ENCODE results near the gene ACOT11.

The ACOT11 gene

DNA sequence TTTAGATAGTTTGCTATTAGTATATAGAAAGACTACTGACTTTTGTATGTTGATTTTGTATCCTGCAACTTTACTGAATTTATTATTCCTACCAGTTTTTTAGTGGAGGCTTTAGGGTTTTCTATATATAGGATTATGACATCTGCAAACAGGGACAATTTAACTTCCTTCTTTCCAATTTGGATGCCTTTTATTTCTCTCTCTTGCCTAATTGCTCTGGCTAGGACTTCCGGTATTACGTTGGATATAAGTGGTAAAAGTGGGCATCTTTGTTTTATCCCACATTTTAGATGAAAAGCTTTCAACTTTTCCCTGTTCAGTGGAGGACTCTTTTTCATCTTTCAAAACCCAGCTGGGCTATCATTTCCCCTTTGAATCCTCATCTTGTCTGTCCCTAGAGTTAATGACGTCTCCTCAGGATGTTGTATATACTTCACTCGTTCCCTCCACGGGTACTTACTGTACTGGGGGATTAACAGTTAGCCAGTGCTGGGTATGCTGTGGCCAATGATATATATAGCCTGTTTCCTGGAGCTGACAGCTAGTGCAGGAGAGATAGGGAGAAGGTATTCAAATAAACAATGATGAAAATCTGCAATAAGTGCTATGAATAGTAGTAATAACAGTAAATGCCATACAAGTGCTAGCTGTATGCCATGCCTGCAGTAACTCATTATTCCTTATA is 9.8 kb downstream of the ACOT11 start:
- TF ChIP-seq, protein P1, sequence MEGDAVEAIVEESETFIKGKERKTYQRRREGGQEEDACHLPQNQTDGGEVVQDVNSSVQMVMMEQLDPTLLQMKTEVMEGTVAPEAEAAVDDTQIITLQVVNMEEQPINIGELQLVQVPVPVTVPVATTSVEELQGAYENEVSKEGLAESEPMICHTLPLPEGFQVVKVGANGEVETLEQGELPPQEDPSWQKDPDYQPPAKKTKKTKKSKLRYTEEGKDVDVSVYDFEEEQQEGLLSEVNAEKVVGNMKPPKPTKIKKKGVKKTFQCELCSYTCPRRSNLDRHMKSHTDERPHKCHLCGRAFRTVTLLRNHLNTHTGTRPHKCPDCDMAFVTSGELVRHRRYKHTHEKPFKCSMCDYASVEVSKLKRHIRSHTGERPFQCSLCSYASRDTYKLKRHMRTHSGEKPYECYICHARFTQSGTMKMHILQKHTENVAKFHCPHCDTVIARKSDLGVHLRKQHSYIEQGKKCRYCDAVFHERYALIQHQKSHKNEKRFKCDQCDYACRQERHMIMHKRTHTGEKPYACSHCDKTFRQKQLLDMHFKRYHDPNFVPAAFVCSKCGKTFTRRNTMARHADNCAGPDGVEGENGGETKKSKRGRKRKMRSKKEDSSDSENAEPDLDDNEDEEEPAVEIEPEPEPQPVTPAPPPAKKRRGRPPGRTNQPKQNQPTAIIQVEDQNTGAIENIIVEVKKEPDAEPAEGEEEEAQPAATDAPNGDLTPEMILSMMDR (IDR thresholded peaks at IDR 0.05; ENCODE audit: low read depth, low read length, missing control alignments) = no peak
- Histone ChIP-seq H3K27ac (no peak overlapping the region), H3K4me3 (ENCODE audit: low read depth, low read length) (no peak overlapping the region), H3K27me3 (replicated peaks) (no peaks in the 10 kb centered on the region), H3K36me3 (replicated peaks) (no peaks in the 10 kb centered on the region)
- no peak for DNase-seq
- in situ Hi-C loops (cut with HindIII; ENCODE audit: low pct_ligation_motif_present, low sequenced_read_pairs) = no loop called here

DNA sequence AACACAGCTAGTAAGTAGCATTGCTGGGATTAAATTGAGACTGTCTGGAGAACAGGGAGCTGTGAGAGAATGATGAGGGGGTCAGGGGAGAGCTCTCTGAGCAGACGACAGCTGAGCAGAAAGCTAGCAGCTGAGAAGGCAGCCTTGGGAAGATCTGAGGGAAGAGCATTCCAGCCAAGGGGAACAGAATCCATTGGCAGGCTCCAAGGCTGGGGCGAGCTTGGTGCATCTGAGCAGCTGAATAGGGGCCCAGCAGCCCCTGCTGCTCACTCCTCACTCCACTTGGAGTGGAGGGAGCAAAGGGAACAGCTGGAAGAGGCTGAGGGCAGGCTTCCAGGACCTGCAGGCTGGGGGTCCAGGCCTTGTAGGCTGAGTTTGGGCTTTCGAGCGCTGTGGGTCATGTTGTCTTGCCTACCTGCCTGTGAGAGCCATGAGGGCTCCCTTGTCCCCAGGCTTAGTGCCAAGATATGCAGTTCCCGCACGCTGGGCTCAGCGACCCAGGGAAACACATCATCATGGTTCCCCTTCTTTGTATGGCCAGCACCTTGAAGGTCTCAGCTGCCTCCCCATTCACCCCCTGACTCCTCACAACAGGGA is 10.5 kb downstream of the ACOT11 start:
- no peak overlapping the region for H3K27ac ChIP-seq
- no peak overlapping the region for H3K4me3 ChIP-seq (ENCODE audit: low read depth, low read length)
- DNase-seq = no peak
- no peaks in the 10 kb centered on the region for H3K27me3 ChIP-seq (replicated peaks)
- H3K36me3 ChIP-seq (replicated peaks) = no peaks in the 10 kb centered on the region
- TF ChIP-seq, protein P1 (IDR thresholded peaks at IDR 0.05; ENCODE audit: low read depth, low read length, missing control alignments) = no peak
- in situ Hi-C loops (cut with HindIII; ENCODE audit: low pct_ligation_motif_present, low sequenced_read_pairs) = no loop called here

DNA sequence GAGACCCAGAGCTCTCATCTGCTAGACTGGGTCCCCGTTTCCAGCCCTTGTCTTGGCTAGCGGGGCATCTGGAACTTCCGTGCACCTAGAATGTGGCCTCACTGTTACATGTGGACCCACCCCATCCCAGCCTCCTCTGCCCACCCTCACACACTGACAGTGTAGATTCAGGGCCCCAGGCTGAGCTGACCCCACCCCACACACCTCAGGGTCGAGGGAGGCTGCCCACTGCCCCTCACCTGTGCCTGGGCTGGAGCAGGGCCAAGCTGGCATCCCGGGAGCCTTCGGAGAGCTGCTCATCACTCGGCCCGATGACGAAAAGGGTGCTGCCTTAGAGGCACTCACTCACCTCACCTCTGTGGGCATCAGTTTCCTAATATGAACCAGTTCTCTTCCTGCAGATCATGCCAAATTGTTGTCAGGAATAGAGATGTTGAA is 11.1 kb downstream of the ACOT11 start:
- no peaks in the 10 kb centered on the region for H3K36me3 ChIP-seq (replicated peaks)
- DNase-seq = no peak
- TF ChIP-seq, protein P1 (IDR thresholded peaks at IDR 0.05; ENCODE audit: low read depth, low read length, missing control alignments) = no peak
- H3K27ac ChIP-seq = no peak overlapping the region
- H3K27me3 ChIP-seq (replicated peaks) = no peaks in the 10 kb centered on the region
- H3K4me3 ChIP-seq (ENCODE audit: low read depth, low read length) = no peak overlapping the region
- in situ Hi-C loops (cut with HindIII; ENCODE audit: low pct_ligation_motif_present, low sequenced_read_pairs) = no loop called here

DNA sequence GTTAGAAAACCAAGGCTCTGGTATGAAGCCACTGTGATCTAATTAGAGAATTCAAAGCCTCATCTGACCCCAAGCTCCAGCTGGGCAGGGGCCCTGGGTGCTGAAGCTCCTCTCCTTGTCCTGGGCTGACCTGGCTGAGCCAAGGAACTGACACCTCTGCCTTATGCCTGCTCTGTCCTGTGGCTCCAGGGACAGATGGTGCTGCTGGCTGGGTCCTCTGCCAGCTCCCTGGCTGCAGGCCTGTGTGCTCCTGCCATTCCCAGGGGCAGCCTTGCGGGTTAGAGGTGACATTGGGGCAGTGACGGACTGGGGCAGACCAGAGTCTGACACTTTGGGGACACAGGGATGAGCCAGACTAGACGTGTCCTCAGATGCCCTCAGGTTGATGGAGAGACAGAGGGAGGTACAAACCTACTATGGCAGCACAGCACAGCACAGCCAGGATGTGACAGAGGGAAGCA is 11.8 kb downstream of the ACOT11 start:
- in situ Hi-C loops (cut with HindIII; ENCODE audit: low pct_ligation_motif_present, low sequenced_read_pairs) = no loop called here
- no peak for DNase-seq

DNA sequence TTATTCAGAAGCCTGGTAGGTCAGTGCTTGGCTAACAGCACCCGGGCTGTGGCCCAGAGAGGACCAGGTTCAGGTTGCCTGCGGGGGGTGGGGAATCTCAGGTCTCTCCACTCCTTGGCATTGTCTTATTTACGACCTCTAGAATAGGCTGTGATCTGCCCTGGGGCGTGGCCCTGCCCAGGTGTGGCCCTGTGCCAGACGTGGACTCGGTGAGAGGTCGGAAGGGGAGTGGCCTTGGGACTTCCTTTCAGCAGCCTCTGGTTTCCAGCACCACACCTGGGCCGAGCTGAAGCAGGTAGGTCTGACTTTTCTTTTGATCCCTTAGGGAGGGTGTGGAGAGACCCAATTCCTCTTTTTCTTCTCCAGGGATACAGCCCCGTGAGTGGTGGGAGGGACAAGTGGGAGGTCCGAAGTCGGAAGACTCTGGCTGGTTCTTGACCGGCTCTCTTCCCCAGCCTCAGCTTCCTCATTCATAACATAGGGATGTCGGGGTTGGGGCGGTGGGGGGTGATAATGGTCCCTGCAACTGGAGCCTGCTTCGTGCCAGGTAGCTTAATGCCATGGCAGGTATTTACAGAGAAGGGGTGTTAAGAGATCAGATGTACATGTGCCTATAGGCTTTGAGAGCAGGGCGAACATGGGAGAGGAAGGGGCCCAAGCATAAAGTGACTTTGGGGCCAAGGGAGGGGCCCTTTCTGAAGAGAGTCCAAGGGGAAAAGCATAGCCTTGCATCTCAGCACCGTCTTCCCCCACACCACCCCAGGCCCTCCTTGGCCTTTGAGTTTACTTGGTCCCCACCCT is 16.5 kb downstream of the ACOT11 start:
- H3K36me3 ChIP-seq (replicated peaks) = no peaks in the 10 kb centered on the region
- in situ Hi-C loops (cut with HindIII; ENCODE audit: low pct_ligation_motif_present, low sequenced_read_pairs) = no loop called here
- TF ChIP-seq, protein P1 (IDR thresholded peaks at IDR 0.05; ENCODE audit: low read depth, low read length, missing control alignments) = no peak
- no peaks in the 10 kb centered on the region for H3K27me3 ChIP-seq (replicated peaks)
- H3K27ac ChIP-seq = no peak overlapping the region
- no peak for DNase-seq
- no peak overlapping the region for H3K4me3 ChIP-seq (ENCODE audit: low read depth, low read length)

More for the DNA sequence above, 11.8 kb downstream of the ACOT11 start:
- Histone ChIP-seq H3K27me3 (replicated peaks) (no peaks in the 10 kb centered on the region), H3K36me3 (replicated peaks) (no peaks in the 10 kb centered on the region), H3K4me3 (ENCODE audit: low read depth, low read length) (no peak overlapping the region), H3K27ac (no peak overlapping the region)
- TF ChIP-seq, protein P1 (IDR thresholded peaks at IDR 0.05; ENCODE audit: low read depth, low read length, missing control alignments) = no peak
